Liver (tissue), 9 donors: ENCODE results near the gene VGLL2. TPM values are rescaled to one million over a fixed set of nuclear protein-coding genes. Genes with fewer than 3 reads are reported as not detected.

Source experiments
- DNase-seq: peaks from one replicate; pipeline ENCODE4 v3.0.0-alpha.2; 2017; ENCODE audit warnings: low spot score
- H3K27ac ChIP-seq, 2 donors: one replicate each; pipeline ENCODE4 v1.7.0; 2013; ENCODE audit warnings: inconsistent platforms in 2 of 2, low read length in 2 of 2, control low read depth in 1 of 2, low read depth in 1 of 2, mild to moderate bottlenecking in 1 of 2
- H3K27me3 ChIP-seq, 4 donors: one replicate each; pipeline versions ENCODE4 v1.6.1 to v1.7.0; 2013; ENCODE audit warnings: low read length in 3 of 4, inconsistent platforms in 1 of 4, mild to moderate bottlenecking in 1 of 4, moderate library complexity in 1 of 4; ENCODE audit not compliant: control insufficient read depth in 4 of 4, insufficient read depth in 4 of 4
- H3K36me3 ChIP-seq, 4 donors: one replicate each; pipeline versions ENCODE4 v1.6.1 to v1.7.0; 2013; ENCODE audit warnings: low read length in 3 of 4, mild to moderate bottlenecking in 3 of 4, low read depth in 1 of 4, moderate library complexity in 1 of 4; ENCODE audit not compliant: control insufficient read depth in 4 of 4, insufficient read depth in 3 of 4
- H3K4me1 ChIP-seq, 4 donors: one replicate each; pipeline versions ENCODE4 v1.6.1 to v1.7.0; 2013; ENCODE audit warnings: low read length in 3 of 4, mild to moderate bottlenecking in 3 of 4, moderate library complexity in 1 of 4; ENCODE audit not compliant: control insufficient read depth in 4 of 4, insufficient read depth in 4 of 4
- H3K4me3 ChIP-seq, 3 donors: one replicate each; pipeline versions ENCODE4 v1.6.1 to v1.7.0; 2013; ENCODE audit warnings: low read length in 3 of 3, control low read depth in 1 of 3, low read depth in 1 of 3, mild to moderate bottlenecking in 1 of 3
- H3K9ac ChIP-seq, 2 donors: one replicate each; pipeline ENCODE4 v1.7.0; 2013; ENCODE audit warnings: low read length in 2 of 2, mild to moderate bottlenecking in 2 of 2, moderate library complexity in 2 of 2, control low read depth in 1 of 2, low read depth in 1 of 2
- H3K9me3 ChIP-seq, 4 donors: one replicate each; pipeline versions ENCODE4 v1.6.1 to v1.7.0; 2013; ENCODE audit warnings: low read length in 3 of 4; ENCODE audit not compliant: control insufficient read depth in 4 of 4
- ATF3 ChIP-seq: IDR thresholded peaks from 2 replicates; pipeline ENCODE4 v1.6.1; 2016; ENCODE audit warnings: antibody characterized with exemption
- EGR1 ChIP-seq, 2 donors: IDR thresholded peaks; 2 replicates each; pipeline ENCODE4 v1.6.1; 2016 to 2018; ENCODE audit warnings: antibody characterized with exemption in 2 of 2, low read depth in 2 of 2
- FOXA1 ChIP-seq: IDR thresholded peaks from 2 replicates; pipeline ENCODE4 v1.6.1; 2016; ENCODE audit warnings: antibody characterized with exemption
- FOXA2 ChIP-seq: IDR thresholded peaks from 2 replicates; pipeline ENCODE4 v1.6.1; 2016; ENCODE audit warnings: antibody characterized with exemption
- HNF4G ChIP-seq: IDR thresholded peaks from 2 replicates; pipeline ENCODE4 v1.6.1; 2016; ENCODE audit warnings: antibody characterized with exemption
- JUND ChIP-seq, 2 donors: IDR thresholded peaks; 2 replicates each; pipeline ENCODE4 v1.6.1; 2016; ENCODE audit warnings: antibody characterized with exemption in 2 of 2
- MAX ChIP-seq: IDR thresholded peaks from 2 replicates; pipeline ENCODE4 v1.6.1; 2016; ENCODE audit warnings: antibody characterized with exemption
- NR2F2 ChIP-seq: IDR thresholded peaks from 2 replicates; pipeline ENCODE4 v1.6.1; 2016; ENCODE audit warnings: antibody characterized with exemption
- REST ChIP-seq: IDR thresholded peaks from 2 replicates; pipeline ENCODE4 v1.6.1; 2016; ENCODE audit warnings: antibody characterized with exemption, mild to moderate bottlenecking
- RXRA ChIP-seq, 2 donors: IDR thresholded peaks; 2 replicates each; pipeline ENCODE4 v1.6.1; 2017 to 2018; ENCODE audit warnings: antibody characterized with exemption in 2 of 2, mild to moderate bottlenecking in 1 of 2
- TAF1 ChIP-seq: conservative IDR thresholded peaks from 2 replicates; pipeline ENCODE4 v1.6.1; 2016; ENCODE audit warnings: antibody characterized with exemption, mild to moderate bottlenecking
- YY1 ChIP-seq: IDR thresholded peaks from 2 replicates; pipeline ENCODE4 v1.6.1; 2016; ENCODE audit warnings: antibody characterized with exemption, mild to moderate bottlenecking
- ZBTB33 ChIP-seq: IDR thresholded peaks from 2 replicates; pipeline ENCODE4 v1.6.1; 2016; ENCODE audit warnings: antibody characterized with exemption
- WGBS: extraction: QIAGEN DNeasy Blood & Tissue Kit; methylation state at CpG from one replicate; pipeline ENCODE4 v1.1.7; 2013; 5-methylcytosine and 5-hydroxymethylcytosine counted together
- polyA plus RNA-seq, 2 donors: library from polyadenylated mRNA; stranded (reverse) in 1 of 2; unstranded in 1 of 2; fragments of 200-250 nt in 1 of 2; fragments of >200 nt in 1 of 2; fragmentation: Nextera tagmentation in 1 of 2; extraction: Ambion mirVana in 1 of 2; gene quantifications; one replicate each; pipeline versions ENCODE4 v1.2.1 to v1.2.3, GENCODE V29; 2013 to 2015
- total RNA-seq, 2 donors: library from RNA; depleted of rRNA; stranded (reverse); fragments of >200 nt; gene quantifications; one replicate each; pipeline ENCODE4 v1.2.3, GENCODE V29; 2014
- donor health status: healthy.
- donor health status: healthy.
- donor health status: healthy.
- donor health status: healthy.
- donor health status: healthy.

Gene VGLL2
- total and polyA plus RNA-seq, 4 donors = not detected

GRCh38 chr6:117311310-117311709 is 46.0 kb downstream of the VGLL2 start:
- 86% methylated on average over 3 of the region's 3 CpGs for WGBS

GRCh38 chr6:117311726-117312125 is 46.4 kb downstream of the VGLL2 start:
- no peaks in the 10 kb centered on the region for H3K9me3 ChIP-seq
- peaks cover 0 to 14% (median 0%) of the 10 kb centered on the region in 4 donors for H3K27me3 ChIP-seq
- H3K36me3 ChIP-seq = no peaks in the 10 kb centered on the region
- WGBS = 95% methylated on average over 1 of the region's 1 CpG
- no peak overlapping the region for H3K4me3 ChIP-seq
- DNase-seq = no peak
- no peaks in the 10 kb centered on the region for H3K4me1 ChIP-seq
- no peak overlapping the region for H3K9ac ChIP-seq
- no peak overlapping the region for H3K27ac ChIP-seq
- TF ChIP-seq FOXA2 = no peak
- no peak for TF ChIP-seq REST
- TF ChIP-seq RXRA (IDR thresholded peaks at IDR 0.05) = no peak
- TF ChIP-seq MAX = no peak
- no peak for TF ChIP-seq TAF1
- no peak for TF ChIP-seq HNF4G
- TF ChIP-seq EGR1 (IDR thresholded peaks at IDR 0.05; ENCODE audit: low read depth in 2 of 2) = no peak
- TF ChIP-seq YY1 = no peak

More at GRCh38 chr6:117311310-117311709, 46.0 kb downstream of the VGLL2 start:
- no peak overlapping the region for H3K27ac ChIP-seq
- H3K36me3 ChIP-seq = no peaks in the 10 kb centered on the region
- peaks cover 0 to 12% (median 0%) of the 10 kb centered on the region in 4 donors for H3K27me3 ChIP-seq
- H3K4me3 ChIP-seq = no peak overlapping the region
- no peaks in the 10 kb centered on the region for H3K4me1 ChIP-seq
- H3K9ac ChIP-seq = no peak overlapping the region
- no peak for DNase-seq
- TF ChIP-seq ZBTB33 = no peak
- no peak for TF ChIP-seq EGR1 (IDR thresholded peaks at IDR 0.05; ENCODE audit: low read depth in 2 of 2)
- TF ChIP-seq NR2F2 = no peak
- no peak for TF ChIP-seq MAX
- TF ChIP-seq RXRA (IDR thresholded peaks at IDR 0.05) = no peak
- no peak for TF ChIP-seq ATF3
- TF ChIP-seq FOXA2 = no peak
- TF ChIP-seq JUND (IDR thresholded peaks at IDR 0.05) = no peak
- no peak for TF ChIP-seq REST
- TF ChIP-seq FOXA1 = no peak
- H3K9me3 ChIP-seq = no peaks in the 10 kb centered on the region
